NCI-H2196 (cell line): ENCODE results near the gene ATP8A2.

Experiments
- DNase-seq: peaks from one replicate; lab custom pipeline; 2025; ENCODE audit not compliant: unreplicated experiment; lab: John Stamatoyannopoulos, UW

ATP8A2 gene

GRCh38 chr13:25988661-25989060 is 616.9 kb downstream of the ATP8A2 start:
- no peak for DNase-seq

DNA sequence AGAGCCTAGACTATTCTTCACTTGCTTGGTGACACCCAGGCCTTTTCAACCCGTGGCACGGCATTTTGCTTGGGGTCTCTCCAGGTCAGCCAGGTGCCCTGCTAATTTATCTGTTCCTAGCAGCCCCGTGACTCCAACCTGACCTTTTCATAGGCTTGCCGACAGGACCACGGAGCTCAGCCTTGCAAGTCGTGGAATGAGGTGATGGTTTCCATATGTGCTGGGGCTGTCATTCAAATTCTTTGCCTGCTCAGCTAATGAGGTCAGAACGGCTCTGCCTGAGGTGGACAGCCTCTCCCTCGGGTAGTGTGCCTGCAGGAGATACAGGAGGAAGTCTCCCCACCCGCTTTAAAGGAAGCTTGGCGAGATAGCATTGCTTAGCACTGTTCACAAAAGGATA is 619.0 kb downstream of the ATP8A2 start:
- no peak for DNase-seq

GRCh38 chr13:25992076-25992475 is 620.3 kb downstream of the ATP8A2 start:
- DNase-seq: no peak

GRCh38 chr13:26007261-26008125 is 635.7 kb downstream of the ATP8A2 start:
- DNase-seq: no peak

DNA sequence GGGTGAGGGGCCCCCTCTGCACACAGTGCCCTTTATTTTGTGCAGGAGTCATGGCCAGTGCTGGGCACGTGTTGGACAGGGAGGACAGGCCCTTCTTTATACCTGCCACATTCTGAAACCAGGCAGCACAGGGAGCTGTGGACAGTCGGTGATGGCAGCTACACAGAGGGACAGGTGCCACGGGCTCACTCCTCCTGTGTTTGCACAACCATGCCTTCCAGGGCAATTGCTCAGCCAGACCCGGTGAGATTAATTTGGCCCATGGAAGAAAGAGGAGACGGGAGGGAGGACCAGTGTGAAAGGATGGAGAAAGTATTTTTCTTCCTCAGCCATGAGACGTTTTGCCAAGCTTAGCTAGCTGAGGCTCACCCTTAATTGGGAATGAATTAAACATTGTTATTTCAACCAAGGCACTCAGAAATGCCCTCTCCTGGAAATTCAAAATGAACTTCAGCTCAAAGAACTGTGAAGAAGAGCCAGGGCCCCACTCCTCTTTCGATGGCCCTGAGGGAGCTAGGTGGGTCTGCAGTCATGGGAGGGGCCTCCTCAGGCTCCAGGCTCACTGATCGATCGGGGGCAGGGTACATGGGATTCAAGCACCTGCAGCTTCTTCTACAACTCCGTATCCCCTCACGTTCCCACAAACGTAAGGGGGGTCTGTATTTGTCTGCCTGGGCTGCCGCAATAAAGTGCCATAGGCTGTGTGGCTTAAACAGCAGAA is 638.9 kb downstream of the ATP8A2 start:
- DNase-seq: peak; percentile 4

GRCh38 chr13:26011208-26011573 is 639.4 kb downstream of the ATP8A2 start:
- no peak for DNase-seq

DNA sequence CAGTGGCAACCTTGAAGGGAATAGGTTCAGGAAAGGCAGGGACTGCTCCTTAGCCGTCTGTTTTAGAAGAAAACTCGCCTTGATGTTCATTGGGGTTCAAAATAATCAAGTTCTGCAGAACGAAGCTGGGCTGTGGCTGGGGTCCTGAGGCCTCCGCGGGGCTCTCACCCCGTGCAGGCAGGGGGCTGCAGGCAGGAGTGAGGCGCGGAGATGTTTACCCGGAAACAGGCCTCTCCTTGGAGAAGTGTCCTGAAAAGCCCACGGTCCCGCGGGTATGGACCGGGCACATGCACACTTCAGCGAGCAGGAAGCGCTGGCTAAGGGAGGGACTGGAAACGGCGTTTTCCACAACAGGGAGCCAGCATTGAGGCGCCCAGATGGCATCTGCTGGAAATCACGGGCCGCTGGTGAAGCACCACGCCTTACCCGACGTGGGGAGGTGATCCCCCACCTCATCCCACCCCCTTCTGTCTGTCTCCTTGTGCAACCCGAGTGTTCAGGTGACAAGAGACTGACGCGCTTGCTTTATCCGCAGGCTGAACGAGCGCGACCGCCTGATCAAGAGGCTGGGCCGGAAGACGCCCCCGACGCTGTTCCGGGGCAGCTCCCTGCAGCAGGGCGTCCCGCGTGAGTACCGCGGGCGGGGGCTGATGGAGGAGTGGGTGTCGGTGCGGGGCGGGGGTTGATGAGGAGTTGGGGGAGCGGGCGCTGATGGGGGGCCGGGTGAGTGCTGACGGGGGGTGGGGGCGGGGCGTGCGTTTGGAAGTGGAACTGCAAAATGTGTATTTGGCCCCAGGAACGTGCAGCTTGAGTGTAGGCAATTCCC is 640.4 kb downstream of the ATP8A2 start:
- no peak for DNase-seq

GRCh38 chr13:26012995-26013394 is 641.2 kb downstream of the ATP8A2 start:
- DNase-seq: no peak

- DNase-seq: no peak
These were observed 643.7 kb downstream of the ATP8A2 start for GRCh38 chr13:26015271-26016125.

- no peak for DNase-seq
These were observed 644.4 kb downstream of the ATP8A2 start for GRCh38 chr13:26016189-26016588.

- DNase-seq: peak; percentile 22
These were observed 645.6 kb downstream of the ATP8A2 start for GRCh38 chr13:26017196-26017921.

- DNase-seq: no peak
These were observed 646.3 kb downstream of the ATP8A2 start for GRCh38 chr13:26017932-26018665.

GRCh38 chr13:26019251-26019650 is 647.5 kb downstream of the ATP8A2 start:
- no peak for DNase-seq

- DNase-seq: peak; percentile 8
These were observed 648.4 kb downstream of the ATP8A2 start for GRCh38 chr13:26019881-26020870.

GRCh38 chr13:26020891-26021290 is 649.1 kb downstream of the ATP8A2 start:
- no peak for DNase-seq

DNA sequence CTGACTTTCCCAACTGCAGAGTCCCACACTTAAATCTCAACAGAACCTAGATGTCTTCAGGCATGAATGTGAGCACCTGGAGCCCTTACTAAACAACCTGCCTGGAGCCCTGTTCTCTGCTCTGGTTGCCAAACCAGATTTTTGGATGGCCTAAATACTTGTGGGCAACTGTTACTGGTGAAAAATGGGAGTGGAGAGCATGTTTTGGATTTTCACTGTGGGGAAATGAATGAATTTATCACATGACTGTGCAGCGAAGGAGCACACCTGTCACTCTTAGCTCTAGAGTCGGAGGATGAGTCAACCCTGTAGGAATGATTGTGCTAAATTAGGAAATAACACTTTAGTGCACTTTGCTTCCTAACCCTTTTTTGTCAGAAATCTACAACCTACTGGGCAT is 649.7 kb downstream of the ATP8A2 start:
- no peak for DNase-seq

GRCh38 chr13:26021956-26022355 is 650.2 kb downstream of the ATP8A2 start:
- no peak for DNase-seq
